Large intestine (tissue), 3 donors: ENCODE measurements around the gene CCND1. TPM values are rescaled to one million over a fixed set of nuclear protein-coding genes. Genes with fewer than 3 reads are reported as not detected.

ENCODE experiments used
- DNase-seq, 2 donors: peaks; one replicate each; pipeline versions ENCODE4 v3.0.0 to v3.0.0-alpha.2; 2013
- H3K27ac ChIP-seq: one replicate; pipeline ENCODE4 v1.5.1; 2013; ENCODE audit warnings: low read length
- H3K27me3 ChIP-seq: 2 replicates; pipeline ENCODE4 v1.6.1; 2013; ENCODE audit warnings: low read length; ENCODE audit not compliant: control insufficient read depth, insufficient read depth
- H3K36me3 ChIP-seq: 2 replicates; pipeline ENCODE4 v1.6.1; 2013; ENCODE audit warnings: low read length; ENCODE audit not compliant: control insufficient read depth, insufficient read depth
- H3K4me1 ChIP-seq: one replicate; pipeline ENCODE4 v1.6.1; 2013; ENCODE audit warnings: low read length; ENCODE audit not compliant: control insufficient read depth, insufficient read depth
- H3K4me3 ChIP-seq: one replicate; pipeline ENCODE4 v1.5.1; 2013; ENCODE audit warnings: low read length
- H3K9me3 ChIP-seq: one replicate; pipeline ENCODE4 v1.6.1; 2013; ENCODE audit warnings: mild to moderate bottlenecking, low read depth, low read length, moderate library complexity; ENCODE audit not compliant: control insufficient read depth
- WGBS: methylation state at CpG from one replicate; pipeline ENCODE4 v1.1.5; 2013; ENCODE audit warnings: low lambda C conversion rate; ENCODE audit not compliant: insufficient coverage; 5-methylcytosine and 5-hydroxymethylcytosine counted together
- polyA plus RNA-seq: library from polyadenylated mRNA; unstranded; fragments of 120-200 nt; gene quantifications from one replicate; pipeline ENCODE4 v1.2.1, GENCODE V29; 2013

Gene CCND1
- polyA plus RNA-seq, 1 donor = 74.0 TPM

GRCh38 chr11:69646493-69647389, 5.8 kb downstream of the CCND1 start:
- H3K9me3 ChIP-seq = peaks cover 6% of the 10 kb centered on the region
- peaks cover 16% of the 10 kb centered on the region for H3K4me1 ChIP-seq
- no peak overlapping the region for H3K4me3 ChIP-seq
- WGBS = no CpG with 5 or more reads among the region's 32 CpGs
- no peak for DNase-seq
- no peak overlapping the region for H3K27ac ChIP-seq
- peaks cover 4% of the 10 kb centered on the region for H3K27me3 ChIP-seq
- peaks cover 75% of the 10 kb centered on the region for H3K36me3 ChIP-seq

- Histone ChIP-seq H3K27ac (no peak overlapping the region), H3K4me3 (no peak overlapping the region), H3K27me3 (no peaks in the 10 kb centered on the region), H3K36me3 (peaks cover 81% of the 10 kb centered on the region), H3K4me1 (peaks cover 16% of the 10 kb centered on the region), H3K9me3 (peaks cover 13% of the 10 kb centered on the region)
- DNase-seq = no peak
- no CpG with 5 or more reads among the region's 11 CpGs for WGBS
These were observed 6.4 kb downstream of the CCND1 start for GRCh38 chr11:69647390-69647748.

GRCh38 chr11:69647761-69648497, 7.0 kb downstream of the CCND1 start:
- peaks cover 16% of the 10 kb centered on the region for H3K4me1 ChIP-seq
- no peak overlapping the region for H3K27ac ChIP-seq
- H3K9me3 ChIP-seq = peaks cover 18% of the 10 kb centered on the region
- no peaks in the 10 kb centered on the region for H3K27me3 ChIP-seq
- no CpG with 5 or more reads among the region's 28 CpGs for WGBS
- H3K4me3 ChIP-seq = no peak overlapping the region
- H3K36me3 ChIP-seq = peaks cover 82% of the 10 kb centered on the region
- DNase-seq = no peak

- Histone ChIP-seq H3K27ac (no peak overlapping the region), H3K36me3 (peaks cover 84% of the 10 kb centered on the region), H3K27me3 (no peaks in the 10 kb centered on the region), H3K4me3 (no peak overlapping the region), H3K9me3 (peaks cover 27% of the 10 kb centered on the region), H3K4me1 (peaks cover 11% of the 10 kb centered on the region)
- WGBS = no CpG with 5 or more reads among the region's 37 CpGs
- DNase-seq = no peak
These were observed 8.0 kb downstream of the CCND1 start for GRCh38 chr11:69648679-69649575.

GRCh38 chr11:69649576-69649900, 8.6 kb downstream of the CCND1 start:
- no peak overlapping the region for H3K4me3 ChIP-seq
- peaks cover 7% of the 10 kb centered on the region for H3K4me1 ChIP-seq
- DNase-seq = no peak
- no CpG with 5 or more reads among the region's 10 CpGs for WGBS
- peaks cover 30% of the 10 kb centered on the region for H3K9me3 ChIP-seq
- no peaks in the 10 kb centered on the region for H3K27me3 ChIP-seq
- no peak overlapping the region for H3K27ac ChIP-seq
- peaks cover 84% of the 10 kb centered on the region for H3K36me3 ChIP-seq

GRCh38 chr11:69650081-69650831, 9.3 kb downstream of the CCND1 start:
- no peak overlapping the region for H3K27ac ChIP-seq
- WGBS = no CpG with 5 or more reads among the region's 24 CpGs
- H3K9me3 ChIP-seq = peaks cover 30% of the 10 kb centered on the region
- peaks cover 9% of the 10 kb centered on the region for H3K4me1 ChIP-seq
- H3K4me3 ChIP-seq = no peak overlapping the region
- no peaks in the 10 kb centered on the region for H3K27me3 ChIP-seq
- DNase-seq = no peak
- peaks cover 77% of the 10 kb centered on the region for H3K36me3 ChIP-seq

GRCh38 chr11:69650832-69651344, 9.9 kb downstream of the CCND1 start:
- H3K36me3 ChIP-seq = peaks cover 71% of the 10 kb centered on the region
- no peak overlapping the region for H3K4me3 ChIP-seq
- no peaks in the 10 kb centered on the region for H3K27me3 ChIP-seq
- peaks cover 30% of the 10 kb centered on the region for H3K9me3 ChIP-seq
- peaks cover 13% of the 10 kb centered on the region for H3K4me1 ChIP-seq
- no peak for DNase-seq
- WGBS = 93% methylated on average over 3 of the region's 23 CpGs
- H3K27ac ChIP-seq = no peak overlapping the region

- no peak for DNase-seq
- WGBS = 100% methylated on average over 1 of the region's 15 CpGs
- no peak overlapping the region for H3K4me3 ChIP-seq
- H3K27me3 ChIP-seq = no peaks in the 10 kb centered on the region
- H3K4me1 ChIP-seq = peaks cover 13% of the 10 kb centered on the region
- peaks cover 61% of the 10 kb centered on the region for H3K36me3 ChIP-seq
- peaks cover 30% of the 10 kb centered on the region for H3K9me3 ChIP-seq
- no peak overlapping the region for H3K27ac ChIP-seq
These were observed 11.1 kb downstream of the CCND1 start for GRCh38 chr11:69651834-69652620.

- peaks cover 13% of the 10 kb centered on the region for H3K4me1 ChIP-seq
- peaks cover 32% of the 10 kb centered on the region for H3K9me3 ChIP-seq
- peaks cover 52% of the 10 kb centered on the region for H3K36me3 ChIP-seq
- H3K4me3 ChIP-seq = no peak overlapping the region
- no peak overlapping the region for H3K27ac ChIP-seq
- DNase-seq = no peak
- WGBS = 86% methylated on average over 8 of the region's 11 CpGs
- H3K27me3 ChIP-seq = no peaks in the 10 kb centered on the region
These were observed 12.0 kb downstream of the CCND1 start for GRCh38 chr11:69652999-69653398.
